Left forelimb (tissue), 1 donor: ENCODE results near the gene CDYL2.

ENCODE experiments used
- DNase-seq: peaks from one replicate; pipeline ENCODE4 v3.0.0-alpha.2; 2018; ENCODE audit warnings: low spot score

The CDYL2 gene

GRCh38 chr16:80622007-80622406, 182.4 kb downstream of the CDYL2 start:
- DNase-seq = no peak

- DNase-seq = peak; percentile 42
Observed at GRCh38 chr16:80620736-80621605, 183.4 kb downstream of the CDYL2 start.

- no peak for DNase-seq
Observed at GRCh38 chr16:80619824-80620223, 184.6 kb downstream of the CDYL2 start.

- DNase-seq = peak; percentile 22
Observed at GRCh38 chr16:80618862-80619648, 185.3 kb downstream of the CDYL2 start.

GRCh38 chr16:80616362-80616761, 188.0 kb downstream of the CDYL2 start:
- DNase-seq = no peak

- no peak for DNase-seq
Observed at GRCh38 chr16:80615735-80616134, 188.7 kb downstream of the CDYL2 start.

GRCh38 chr16:80614908-80615671, 189.3 kb downstream of the CDYL2 start:
- no peak for DNase-seq

GRCh38 chr16:80612461-80613017, 191.9 kb downstream of the CDYL2 start:
- no peak for DNase-seq

GRCh38 chr16:80611930-80612327, 192.5 kb downstream of the CDYL2 start:
- DNase-seq = no peak

GRCh38 chr16:80611171-80611929, 193.0 kb downstream of the CDYL2 start:
- no peak for DNase-seq

- DNase-seq = no peak
Observed at GRCh38 chr16:80610481-80611156, 193.8 kb downstream of the CDYL2 start.

GRCh38 chr16:80608946-80609345, 195.5 kb downstream of the CDYL2 start:
- DNase-seq = no peak

- no peak for DNase-seq
Observed at GRCh38 chr16:80607204-80607603, 197.2 kb downstream of the CDYL2 start.

GRCh38 chr16:80606221-80606766, 198.1 kb downstream of the CDYL2 start:
- no peak for DNase-seq

GRCh38 chr16:80604600-80605355, 199.6 kb downstream of the CDYL2 start:
- no peak for DNase-seq

GRCh38 chr16:80602894-80603293, 201.5 kb downstream of the CDYL2 start:
- DNase-seq = no peak

GRCh38 chr16:80601182-80601581, 203.2 kb downstream of the CDYL2 start:
- DNase-seq = no peak

- DNase-seq = no peak
Observed at GRCh38 chr16:80599466-80599865, 204.9 kb downstream of the CDYL2 start.

GRCh38 chr16:80596507-80597207, 207.7 kb downstream of the CDYL2 start:
- DNase-seq = no peak
